Liver (tissue), 9 donors: ENCODE measurements around the gene EFCAB7. TPM values are rescaled to one million over a fixed set of nuclear protein-coding genes. Genes with fewer than 3 reads are reported as not detected.

Experiments
- DNase-seq: peaks from one replicate; pipeline ENCODE4 v3.0.0-alpha.2; 2017; ENCODE audit warnings: low spot score
- H3K27ac ChIP-seq, 2 donors: one replicate each; pipeline ENCODE4 v1.7.0; 2013; ENCODE audit warnings: inconsistent platforms in 2 of 2, low read length in 2 of 2, control low read depth in 1 of 2, low read depth in 1 of 2, mild to moderate bottlenecking in 1 of 2
- H3K27me3 ChIP-seq, 4 donors: one replicate each; pipeline versions ENCODE4 v1.6.1 to v1.7.0; 2013; ENCODE audit warnings: low read length in 3 of 4, inconsistent platforms in 1 of 4, mild to moderate bottlenecking in 1 of 4, moderate library complexity in 1 of 4; ENCODE audit not compliant: control insufficient read depth in 4 of 4, insufficient read depth in 4 of 4
- H3K36me3 ChIP-seq, 4 donors: one replicate each; pipeline versions ENCODE4 v1.6.1 to v1.7.0; 2013; ENCODE audit warnings: low read length in 3 of 4, mild to moderate bottlenecking in 3 of 4, low read depth in 1 of 4, moderate library complexity in 1 of 4; ENCODE audit not compliant: control insufficient read depth in 4 of 4, insufficient read depth in 3 of 4
- H3K4me1 ChIP-seq, 4 donors: one replicate each; pipeline versions ENCODE4 v1.6.1 to v1.7.0; 2013; ENCODE audit warnings: low read length in 3 of 4, mild to moderate bottlenecking in 3 of 4, moderate library complexity in 1 of 4; ENCODE audit not compliant: control insufficient read depth in 4 of 4, insufficient read depth in 4 of 4
- H3K4me3 ChIP-seq, 3 donors: one replicate each; pipeline versions ENCODE4 v1.6.1 to v1.7.0; 2013; ENCODE audit warnings: low read length in 3 of 3, control low read depth in 1 of 3, low read depth in 1 of 3, mild to moderate bottlenecking in 1 of 3
- H3K9ac ChIP-seq, 2 donors: one replicate each; pipeline ENCODE4 v1.7.0; 2013; ENCODE audit warnings: low read length in 2 of 2, mild to moderate bottlenecking in 2 of 2, moderate library complexity in 2 of 2, control low read depth in 1 of 2, low read depth in 1 of 2
- H3K9me3 ChIP-seq, 4 donors: one replicate each; pipeline versions ENCODE4 v1.6.1 to v1.7.0; 2013; ENCODE audit warnings: low read length in 3 of 4; ENCODE audit not compliant: control insufficient read depth in 4 of 4
- ATF3 ChIP-seq: IDR thresholded peaks from 2 replicates; pipeline ENCODE4 v1.6.1; 2016; ENCODE audit warnings: antibody characterized with exemption
- EGR1 ChIP-seq, 2 donors: IDR thresholded peaks; 2 replicates each; pipeline ENCODE4 v1.6.1; 2016 to 2018; ENCODE audit warnings: antibody characterized with exemption in 2 of 2, low read depth in 2 of 2
- GABPA ChIP-seq, 2 donors: IDR thresholded peaks in 1 of 2; conservative IDR thresholded peaks in 1 of 2; 2 replicates each; pipeline ENCODE4 v1.6.1; 2016; ENCODE audit warnings: antibody characterized with exemption in 2 of 2, mild to moderate bottlenecking in 1 of 2, moderate library complexity in 1 of 2
- HNF4A ChIP-seq, 2 donors: conservative IDR thresholded peaks; 2 replicates each; pipeline ENCODE4 v1.6.1; 2016; ENCODE audit warnings: antibody characterized with exemption in 2 of 2, mild to moderate bottlenecking in 2 of 2
- HNF4G ChIP-seq: IDR thresholded peaks from 2 replicates; pipeline ENCODE4 v1.6.1; 2016; ENCODE audit warnings: antibody characterized with exemption
- JUND ChIP-seq, 2 donors: IDR thresholded peaks; 2 replicates each; pipeline ENCODE4 v1.6.1; 2016; ENCODE audit warnings: antibody characterized with exemption in 2 of 2
- MAX ChIP-seq: IDR thresholded peaks from 2 replicates; pipeline ENCODE4 v1.6.1; 2016; ENCODE audit warnings: antibody characterized with exemption
- NR2F2 ChIP-seq: IDR thresholded peaks from 2 replicates; pipeline ENCODE4 v1.6.1; 2016; ENCODE audit warnings: antibody characterized with exemption
- SP1 ChIP-seq: IDR thresholded peaks from 2 replicates; pipeline ENCODE4 v1.6.1; 2018; ENCODE audit warnings: antibody characterized with exemption, mild to moderate bottlenecking
- TAF1 ChIP-seq: conservative IDR thresholded peaks from 2 replicates; pipeline ENCODE4 v1.6.1; 2016; ENCODE audit warnings: antibody characterized with exemption, mild to moderate bottlenecking
- YY1 ChIP-seq: IDR thresholded peaks from 2 replicates; pipeline ENCODE4 v1.6.1; 2016; ENCODE audit warnings: antibody characterized with exemption, mild to moderate bottlenecking
- ZBTB33 ChIP-seq: IDR thresholded peaks from 2 replicates; pipeline ENCODE4 v1.6.1; 2016; ENCODE audit warnings: antibody characterized with exemption
- whole genome bisulfite sequencing: extraction: QIAGEN DNeasy Blood & Tissue Kit; methylation state at CpG from one replicate; pipeline ENCODE4 v1.1.7; 2013; 5-methylcytosine and 5-hydroxymethylcytosine counted together
- polyA plus RNA-seq, 2 donors: library from polyadenylated mRNA; stranded (reverse) in 1 of 2; unstranded in 1 of 2; fragments of 200-250 nt in 1 of 2; fragments of >200 nt in 1 of 2; fragmentation: Nextera tagmentation in 1 of 2; extraction: Ambion mirVana in 1 of 2; gene quantifications; one replicate each; pipeline versions ENCODE4 v1.2.1 to v1.2.3, GENCODE V29; 2013 to 2015
- total RNA-seq, 2 donors: library from RNA; depleted of rRNA; stranded (reverse); fragments of >200 nt; gene quantifications; one replicate each; pipeline ENCODE4 v1.2.3, GENCODE V29; 2014
- TF ChIP-seq, protein P1 (sequence below): IDR thresholded peaks from 2 replicates; pipeline ENCODE4 v1.6.1; 2016; ENCODE audit warnings: antibody characterized with exemption, mild to moderate bottlenecking
- TF ChIP-seq, protein P2 (sequence below): fragments of 150-350 bp; IDR thresholded peaks from 2 replicates; pipeline ENCODE4 v1.5.1; 2017; ENCODE audit warnings: improper control_type of control experiment, low read depth, low read length; ENCODE audit not compliant: missing input control
- donor health status: healthy.
- donor health status: healthy.
- donor health status: healthy.
- donor health status: healthy.
- donor health status: healthy.

EFCAB7 gene
- total and polyA plus RNA-seq, 4 donors, result 0.70 to 2.6 (median 1.9) TPM

DNA sequence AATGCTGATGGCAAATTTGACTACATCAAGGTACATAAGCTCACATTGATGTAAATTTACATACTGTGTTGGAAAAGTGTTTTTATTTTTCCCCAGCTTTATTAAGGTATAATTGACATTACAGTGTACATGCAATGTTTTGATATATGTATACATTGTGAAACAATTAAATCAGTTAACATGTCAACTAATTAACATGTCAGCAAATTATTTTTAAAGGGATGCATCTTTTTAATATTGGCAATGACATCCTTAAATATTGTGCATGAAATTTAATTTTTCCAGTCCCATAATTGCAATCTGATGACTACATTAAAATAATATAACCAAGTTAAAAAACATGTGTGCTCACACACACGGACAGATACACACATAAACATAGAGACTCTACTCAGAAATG lies 9.4 kb downstream of the EFCAB7 start:
- H3K9me3 ChIP-seq, result no peaks in the 10 kb centered on the region
- peaks cover 0 to 3% (median 0%) of the 10 kb centered on the region in 4 donors for H3K4me1 ChIP-seq
- H3K36me3 ChIP-seq, result peaks cover 0 to 2% (median 0%) of the 10 kb centered on the region in 4 donors
- H3K9ac ChIP-seq, result no peak overlapping the region
- no peak for DNase-seq
- no peak overlapping the region for H3K4me3 ChIP-seq
- H3K27ac ChIP-seq, result no peak overlapping the region
- TF ChIP-seq ATF3 (no peak), ZBTB33 (no peak), EGR1 (IDR thresholded peaks at IDR 0.05; ENCODE audit: low read depth in 2 of 2) (no peak), JUND (IDR thresholded peaks at IDR 0.05) (no peak), GABPA (IDR thresholded peaks at IDR 0.05 in 1 of 2, conservative IDR thresholded peaks at IDR 0.05 in 1 of 2) (no peak), SP1 (no peak), HNF4G (no peak), NR2F2 (no peak), YY1 (no peak), TAF1 (no peak)
- TF ChIP-seq, protein P1, sequence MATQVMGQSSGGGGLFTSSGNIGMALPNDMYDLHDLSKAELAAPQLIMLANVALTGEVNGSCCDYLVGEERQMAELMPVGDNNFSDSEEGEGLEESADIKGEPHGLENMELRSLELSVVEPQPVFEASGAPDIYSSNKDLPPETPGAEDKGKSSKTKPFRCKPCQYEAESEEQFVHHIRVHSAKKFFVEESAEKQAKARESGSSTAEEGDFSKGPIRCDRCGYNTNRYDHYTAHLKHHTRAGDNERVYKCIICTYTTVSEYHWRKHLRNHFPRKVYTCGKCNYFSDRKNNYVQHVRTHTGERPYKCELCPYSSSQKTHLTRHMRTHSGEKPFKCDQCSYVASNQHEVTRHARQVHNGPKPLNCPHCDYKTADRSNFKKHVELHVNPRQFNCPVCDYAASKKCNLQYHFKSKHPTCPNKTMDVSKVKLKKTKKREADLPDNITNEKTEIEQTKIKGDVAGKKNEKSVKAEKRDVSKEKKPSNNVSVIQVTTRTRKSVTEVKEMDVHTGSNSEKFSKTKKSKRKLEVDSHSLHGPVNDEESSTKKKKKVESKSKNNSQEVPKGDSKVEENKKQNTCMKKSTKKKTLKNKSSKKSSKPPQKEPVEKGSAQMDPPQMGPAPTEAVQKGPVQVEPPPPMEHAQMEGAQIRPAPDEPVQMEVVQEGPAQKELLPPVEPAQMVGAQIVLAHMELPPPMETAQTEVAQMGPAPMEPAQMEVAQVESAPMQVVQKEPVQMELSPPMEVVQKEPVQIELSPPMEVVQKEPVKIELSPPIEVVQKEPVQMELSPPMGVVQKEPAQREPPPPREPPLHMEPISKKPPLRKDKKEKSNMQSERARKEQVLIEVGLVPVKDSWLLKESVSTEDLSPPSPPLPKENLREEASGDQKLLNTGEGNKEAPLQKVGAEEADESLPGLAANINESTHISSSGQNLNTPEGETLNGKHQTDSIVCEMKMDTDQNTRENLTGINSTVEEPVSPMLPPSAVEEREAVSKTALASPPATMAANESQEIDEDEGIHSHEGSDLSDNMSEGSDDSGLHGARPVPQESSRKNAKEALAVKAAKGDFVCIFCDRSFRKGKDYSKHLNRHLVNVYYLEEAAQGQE, result no peak
- 92% methylated on average over 1 of the region's 1 CpG for WGBS
- H3K27me3 ChIP-seq, result no peaks in the 10 kb centered on the region

DNA sequence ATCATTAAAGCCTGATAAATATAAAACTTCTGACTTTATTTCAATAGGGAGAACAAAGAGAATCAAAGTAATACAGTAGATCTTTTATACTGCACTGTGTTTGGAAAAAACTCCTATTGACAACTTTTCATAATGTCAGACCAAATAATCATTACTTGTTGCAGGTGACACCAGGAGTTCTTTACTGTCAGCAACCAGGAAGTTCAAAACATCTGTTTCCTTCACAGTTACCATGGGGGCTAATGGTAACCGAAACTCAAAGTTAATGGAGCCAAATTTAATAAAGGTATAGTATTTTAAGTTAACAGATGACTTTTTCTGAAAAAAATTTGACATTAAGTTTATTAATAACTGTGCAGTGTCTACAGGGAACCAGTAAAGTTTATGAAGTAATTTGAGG lies 10.6 kb downstream of the EFCAB7 start:
- Histone ChIP-seq H3K4me3 (no peak overlapping the region), H3K4me1 (peaks cover 0 to 3% (median 0%) of the 10 kb centered on the region in 4 donors), H3K27ac (no peak overlapping the region), H3K36me3 (peaks cover 0 to 2% (median 0%) of the 10 kb centered on the region in 4 donors), H3K9me3 (no peaks in the 10 kb centered on the region), H3K9ac (no peak overlapping the region), H3K27me3 (no peaks in the 10 kb centered on the region)
- TF ChIP-seq HNF4A (conservative IDR thresholded peaks at IDR 0.05), result no peak
- no peak for TF ChIP-seq MAX
- TF ChIP-seq, protein P1, result no peak
- no peak for TF ChIP-seq EGR1 (IDR thresholded peaks at IDR 0.05; ENCODE audit: low read depth in 2 of 2)
- no peak for TF ChIP-seq HNF4G
- TF ChIP-seq, protein P2, sequence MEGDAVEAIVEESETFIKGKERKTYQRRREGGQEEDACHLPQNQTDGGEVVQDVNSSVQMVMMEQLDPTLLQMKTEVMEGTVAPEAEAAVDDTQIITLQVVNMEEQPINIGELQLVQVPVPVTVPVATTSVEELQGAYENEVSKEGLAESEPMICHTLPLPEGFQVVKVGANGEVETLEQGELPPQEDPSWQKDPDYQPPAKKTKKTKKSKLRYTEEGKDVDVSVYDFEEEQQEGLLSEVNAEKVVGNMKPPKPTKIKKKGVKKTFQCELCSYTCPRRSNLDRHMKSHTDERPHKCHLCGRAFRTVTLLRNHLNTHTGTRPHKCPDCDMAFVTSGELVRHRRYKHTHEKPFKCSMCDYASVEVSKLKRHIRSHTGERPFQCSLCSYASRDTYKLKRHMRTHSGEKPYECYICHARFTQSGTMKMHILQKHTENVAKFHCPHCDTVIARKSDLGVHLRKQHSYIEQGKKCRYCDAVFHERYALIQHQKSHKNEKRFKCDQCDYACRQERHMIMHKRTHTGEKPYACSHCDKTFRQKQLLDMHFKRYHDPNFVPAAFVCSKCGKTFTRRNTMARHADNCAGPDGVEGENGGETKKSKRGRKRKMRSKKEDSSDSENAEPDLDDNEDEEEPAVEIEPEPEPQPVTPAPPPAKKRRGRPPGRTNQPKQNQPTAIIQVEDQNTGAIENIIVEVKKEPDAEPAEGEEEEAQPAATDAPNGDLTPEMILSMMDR, result no peak
- no peak for TF ChIP-seq JUND (IDR thresholded peaks at IDR 0.05)
- TF ChIP-seq YY1, result no peak
- 93% methylated on average over 1 of the region's 1 CpG for WGBS
- no peak for DNase-seq
